HEK293 (cell line): ENCODE results near the gene CPT1C.

Source experiments
- KLF7 ChIP-seq: fragments of 450-650 bp; formaldehyde crosslinking; IDR thresholded peaks from 2 replicates; pipeline ENCODE4 v1.5.1; 2016; ENCODE audit warnings: missing biosample characterization, missing genetic modification characterization, borderline replicate concordance
- ZBTB44 ChIP-seq: fragments of 450-650 bp; IDR thresholded peaks from 2 replicates; pipeline ENCODE4 v1.5.1; 2018; ENCODE audit warnings: missing biosample characterization, mild to moderate bottlenecking, missing genetic modification characterization
- ZNF274 ChIP-seq, 2 experiments: fragments of 200-500 bp in 1 of 2; fragments of 450-650 bp in 1 of 2; sonication (Bioruptor generic) in 1 of 2; formaldehyde crosslinking in 1 of 2; IDR thresholded peaks; 2 replicates each; pipeline versions ENCODE4 v1.5.1 to v1.6.1; 2014 to 2016; ENCODE audit warnings: borderline replicate concordance in 1 of 2, inconsistent platforms in 1 of 2, low read length in 1 of 2, missing biosample characterization in 1 of 2, missing genetic modification characterization in 1 of 2
- ZNF629 ChIP-seq: fragments of 450-650 bp; formaldehyde crosslinking; IDR thresholded peaks from 2 replicates; pipeline ENCODE4 v1.5.1; 2017; ENCODE audit warnings: missing biosample characterization, missing genetic modification characterization
- ZNF792 ChIP-seq: fragments of 450-650 bp; formaldehyde crosslinking; IDR thresholded peaks from 2 replicates; pipeline ENCODE4 v1.5.1; 2016; ENCODE audit warnings: missing biosample characterization, missing genetic modification characterization

GRCh38 chr19:49645592-49645991, 45.3 kb upstream of the CPT1C start:
- TF ChIP-seq ZBTB44 (tag by site-specific recombination), result no peak
- no peak for TF ChIP-seq ZNF274 (IDR thresholded peaks at IDR 0.05; ENCODE audit: low read length)
- no peak for TF ChIP-seq ZNF274 (tag by site-specific recombination; IDR thresholded peaks at IDR 0.05; ENCODE audit: borderline replicate concordance)
- no peak for TF ChIP-seq KLF7
- no peak for TF ChIP-seq ZNF792
- no peak for TF ChIP-seq ZNF629 (tag by site-specific recombination)
